Measurements from ENCODE around the gene ATAD3A. TPM values are rescaled to one million over a fixed set of nuclear protein-coding genes. Genes with fewer than 3 reads are reported as not detected.

The ATAD3A gene
- polyA plus RNA-seq, 6 donors from 2014 or later = 2.1 to 13.0 (median 5.8) TPM

- Mint-ChIP-seq H3K36me3 (peaks cover 4 to 8% of the 10 kb centered on the region in 2 donors), H3K4me3 (no peak overlapping the region), H3K4me1 (peaks cover 16 to 58% (median 40%) of the 10 kb centered on the region in 3 donors), H3K27me3 (no peaks in the 10 kb centered on the region), H3K9me3 (no peaks in the 10 kb centered on the region), H3K27ac (peak overlapping the region in 1 of 6 donors; percentile 27)
- ATAC-seq (ENCODE audit: low read depth in 2 of 2) = no peak
- DNase-seq = no peak
These were observed 53.4 kb downstream of the ATAD3A start for GRCh38 chr1:1565340-1565739.

- H3K36me3 Mint-ChIP-seq = peaks cover 4 to 8% of the 10 kb centered on the region in 2 donors
- H3K27ac Mint-ChIP-seq = peak overlapping the region in 4 of 6 donors; percentile 27 to 77 (median 54)
- DNase-seq (no peak), ATAC-seq (ENCODE audit: low read depth in 2 of 2) (no peak)
- no peaks in the 10 kb centered on the region for H3K9me3 Mint-ChIP-seq
- H3K27me3 Mint-ChIP-seq = no peaks in the 10 kb centered on the region
- peaks cover 15 to 64% (median 36%) of the 10 kb centered on the region in 3 donors for H3K4me1 Mint-ChIP-seq
- H3K4me3 Mint-ChIP-seq = no peak overlapping the region
These were observed 55.4 kb downstream of the ATAD3A start for GRCh38 chr1:1567152-1567875.

- no peak for DNase-seq
- ATAC-seq (ENCODE audit: low read depth in 2 of 2) = no peak
- Mint-ChIP-seq H3K4me1 (peaks cover 15 to 63% (median 36%) of the 10 kb centered on the region in 3 donors), H3K27me3 (no peaks in the 10 kb centered on the region), H3K9me3 (no peaks in the 10 kb centered on the region), H3K4me3 (peak overlapping the region in 1 of 8 donors; percentile 41), H3K27ac (no peak overlapping the region), H3K36me3 (peaks cover 4 to 8% of the 10 kb centered on the region in 2 donors)
These were observed 55.9 kb downstream of the ATAD3A start for GRCh38 chr1:1567891-1568291.

- ATAC-seq (ENCODE audit: low read depth in 2 of 2) = no peak
- no peaks in the 10 kb centered on the region for H3K27me3 Mint-ChIP-seq
- H3K9me3 Mint-ChIP-seq = no peaks in the 10 kb centered on the region
- peak overlapping the region in 1 of 8 donors; percentile 73 for H3K4me3 Mint-ChIP-seq
- peaks cover 21 to 73% (median 44%) of the 10 kb centered on the region in 3 donors for H3K4me1 Mint-ChIP-seq
- DNase-seq = no peak
- H3K27ac Mint-ChIP-seq = peak overlapping the region in 4 of 6 donors; percentile 7 to 57 (median 26)
- peaks cover 6 to 8% of the 10 kb centered on the region in 2 donors for H3K36me3 Mint-ChIP-seq
These were observed 57.4 kb downstream of the ATAD3A start for GRCh38 chr1:1569341-1569740.

GRCh38 chr1:1573843-1574720, 62.1 kb downstream of the ATAD3A start:
- Mint-ChIP-seq H3K9me3 (no peaks in the 10 kb centered on the region), H3K4me3 (peak overlapping the region; percentile 81 to 99 (median 97)), H3K27me3 (no peaks in the 10 kb centered on the region), H3K27ac (peak overlapping the region; percentile 96 to 100 (median 99)), H3K4me1 (peaks cover 22 to 46% (median 30%) of the 10 kb centered on the region in 3 donors), H3K36me3 (peaks cover 0 to 4% of the 10 kb centered on the region in 2 donors)
- ATAC-seq (ENCODE audit: low read depth in 2 of 2) (peak; percentile 73 to 76), DNase-seq (peak; percentile 85)

GRCh38 chr1:1574721-1575537, 63.0 kb downstream of the ATAD3A start, which contains the start of gene SSU72:
TSS of gene SSU72 (minus strand) at chr1:1574863. CDS start at chr1:1574557, 306 bp downstream.
- Mint-ChIP-seq H3K4me3 (peak within 1 kb of the TSS; percentile 90 to 99 (median 98)), H3K27me3 (no peaks in the 10 kb centered on the region), H3K36me3 (peaks cover 0 to 4% of the 10 kb centered on the region in 2 donors), H3K27ac (peak within 1 kb of the TSS; percentile 99 to 100 (median 100)), H3K4me1 (peaks cover 19 to 39% (median 22%) of the 10 kb centered on the region in 3 donors), H3K9me3 (no peaks in the 10 kb centered on the region)
- peak; percentile 91 for DNase-seq
- peak; percentile 86 to 87 for ATAC-seq (ENCODE audit: low read depth in 2 of 2)

GRCh38 chr1:1577367-1578011, 65.5 kb downstream of the ATAD3A start:
- ATAC-seq (ENCODE audit: low read depth in 2 of 2) (no peak), DNase-seq (no peak)
- Mint-ChIP-seq H3K4me1 (peaks cover 12 to 23% (median 14%) of the 10 kb centered on the region in 3 donors), H3K36me3 (peaks cover 0 to 4% of the 10 kb centered on the region in 2 donors), H3K27me3 (peaks cover 6 to 18% (median 11%) of the 10 kb centered on the region in 3 donors), H3K27ac (no peak overlapping the region), H3K9me3 (no peaks in the 10 kb centered on the region), H3K4me3 (no peak overlapping the region)

GRCh38 chr1:1578371-1578940, 66.5 kb downstream of the ATAD3A start:
- ATAC-seq (ENCODE audit: low read depth in 2 of 2) (no peak), DNase-seq (no peak)
- Mint-ChIP-seq H3K4me1 (peaks cover 10 to 16% (median 11%) of the 10 kb centered on the region in 3 donors), H3K4me3 (peak overlapping the region in 1 of 8 donors; percentile 58), H3K36me3 (peaks cover 0 to 4% of the 10 kb centered on the region in 2 donors), H3K9me3 (no peaks in the 10 kb centered on the region), H3K27me3 (peaks cover 10 to 28% (median 14%) of the 10 kb centered on the region in 3 donors), H3K27ac (no peak overlapping the region)

- ATAC-seq (ENCODE audit: low read depth in 2 of 2) = peak in 1 of 2 donors; percentile 43
- Mint-ChIP-seq H3K36me3 (no peaks in the 10 kb centered on the region), H3K9me3 (no peaks in the 10 kb centered on the region), H3K27me3 (peaks cover 14 to 35% (median 19%) of the 10 kb centered on the region in 3 donors), H3K4me3 (no peak overlapping the region), H3K4me1 (no peaks in the 10 kb centered on the region), H3K27ac (no peak overlapping the region)
- DNase-seq = no peak
These were observed 70.8 kb downstream of the ATAD3A start for GRCh38 chr1:1582585-1583346.

- DNase-seq (no peak), ATAC-seq (ENCODE audit: low read depth in 2 of 2) (no peak)
- H3K4me3 Mint-ChIP-seq = peak overlapping the region in 1 of 8 donors; percentile 20
- H3K4me1 Mint-ChIP-seq = no peaks in the 10 kb centered on the region
- H3K36me3 Mint-ChIP-seq = no peaks in the 10 kb centered on the region
- H3K9me3 Mint-ChIP-seq = no peaks in the 10 kb centered on the region
- peaks cover 14 to 38% (median 19%) of the 10 kb centered on the region in 3 donors for H3K27me3 Mint-ChIP-seq
- peak overlapping the region in 1 of 6 donors; percentile 69 for H3K27ac Mint-ChIP-seq
These were observed 71.5 kb downstream of the ATAD3A start for GRCh38 chr1:1583347-1584010.

Measured in naive B cell (primary cell).